Measurements from ENCODE around the gene TMEM115.

TMEM115 gene

GRCh38 chr3:50355829-50356552, 3.3 kb downstream of the TMEM115 start:
- DNase-seq (ENCODE audit: low spot score in 2 of 2) (no peak), ATAC-seq (replicated peaks; ENCODE audit: extremely low read depth, poor library complexity, severe bottlenecking) (no peak)
- Mint-ChIP-seq H3K4me3 (peak overlapping the region; percentile 97), H3K36me3 (ENCODE audit: insufficient read depth) (peaks cover 24% of the 10 kb centered on the region), H3K4me1 (peaks cover 54% of the 10 kb centered on the region), H3K9me3 (no peaks in the 10 kb centered on the region), H3K27ac (ENCODE audit: low read depth) (no peak overlapping the region), H3K27me3 (no peaks in the 10 kb centered on the region)

GRCh38 chr3:50354850-50355249, 4.5 kb downstream of the TMEM115 start:
- H3K27me3 Mint-ChIP-seq, result no peaks in the 10 kb centered on the region
- ATAC-seq (replicated peaks; ENCODE audit: extremely low read depth, poor library complexity, severe bottlenecking) (no peak), DNase-seq (ENCODE audit: low spot score in 2 of 2) (no peak)
- H3K36me3 Mint-ChIP-seq (ENCODE audit: insufficient read depth), result peaks cover 28% of the 10 kb centered on the region
- H3K4me1 Mint-ChIP-seq, result peaks cover 64% of the 10 kb centered on the region
- H3K4me3 Mint-ChIP-seq, result no peak overlapping the region
- H3K27ac Mint-ChIP-seq (ENCODE audit: low read depth), result no peak overlapping the region
- no peaks in the 10 kb centered on the region for H3K9me3 Mint-ChIP-seq

- DNase-seq (ENCODE audit: low spot score in 2 of 2) (no peak), ATAC-seq (replicated peaks; ENCODE audit: extremely low read depth, poor library complexity, severe bottlenecking) (no peak)
- Mint-ChIP-seq H3K4me1 (peaks cover 62% of the 10 kb centered on the region), H3K36me3 (ENCODE audit: insufficient read depth) (peaks cover 28% of the 10 kb centered on the region), H3K27me3 (no peaks in the 10 kb centered on the region), H3K9me3 (no peaks in the 10 kb centered on the region), H3K27ac (ENCODE audit: low read depth) (no peak overlapping the region), H3K4me3 (no peak overlapping the region)
Observed at GRCh38 chr3:50354186-50354764, 5.0 kb downstream of the TMEM115 start.

GRCh38 chr3:50353245-50354004, 5.9 kb downstream of the TMEM115 start:
- H3K4me3 Mint-ChIP-seq, result no peak overlapping the region

GRCh38 chr3:50352781-50353180, 6.5 kb downstream of the TMEM115 start:
- H3K9me3 Mint-ChIP-seq, result no peaks in the 10 kb centered on the region
- no peak overlapping the region for H3K4me3 Mint-ChIP-seq
- DNase-seq (ENCODE audit: low spot score in 2 of 2) (no peak), ATAC-seq (replicated peaks; ENCODE audit: extremely low read depth, poor library complexity, severe bottlenecking) (no peak)
- peaks cover 64% of the 10 kb centered on the region for H3K4me1 Mint-ChIP-seq
- H3K27me3 Mint-ChIP-seq, result no peaks in the 10 kb centered on the region
- no peak overlapping the region for H3K27ac Mint-ChIP-seq (ENCODE audit: low read depth)
- H3K36me3 Mint-ChIP-seq (ENCODE audit: insufficient read depth), result peaks cover 27% of the 10 kb centered on the region

More at GRCh38 chr3:50353245-50354004, 5.9 kb downstream of the TMEM115 start:
- no peaks in the 10 kb centered on the region for H3K27me3 Mint-ChIP-seq
- H3K27ac Mint-ChIP-seq (ENCODE audit: low read depth), result no peak overlapping the region
- DNase-seq (ENCODE audit: low spot score in 2 of 2) (no peak), ATAC-seq (replicated peaks; ENCODE audit: extremely low read depth, poor library complexity, severe bottlenecking) (no peak)
- H3K4me1 Mint-ChIP-seq, result peaks cover 64% of the 10 kb centered on the region
- peaks cover 30% of the 10 kb centered on the region for H3K36me3 Mint-ChIP-seq (ENCODE audit: insufficient read depth)
- H3K9me3 Mint-ChIP-seq, result no peaks in the 10 kb centered on the region

GRCh38 chr3:50351323-50351697, 8.0 kb downstream of the TMEM115 start:
- DNase-seq (ENCODE audit: low spot score in 2 of 2) (no peak), ATAC-seq (replicated peaks; ENCODE audit: extremely low read depth, poor library complexity, severe bottlenecking) (no peak)
- peaks cover 31% of the 10 kb centered on the region for H3K36me3 Mint-ChIP-seq (ENCODE audit: insufficient read depth)
- peak overlapping the region; percentile 90 for H3K27ac Mint-ChIP-seq (ENCODE audit: low read depth)
- no peaks in the 10 kb centered on the region for H3K9me3 Mint-ChIP-seq
- H3K4me3 Mint-ChIP-seq, result peak overlapping the region; percentile 89
- peaks cover 61% of the 10 kb centered on the region for H3K4me1 Mint-ChIP-seq
- no peaks in the 10 kb centered on the region for H3K27me3 Mint-ChIP-seq

GRCh38 chr3:50350527-50351322, 8.6 kb downstream of the TMEM115 start, which contains the start of the genes CYB561D2 and NPRL2:
Gene CYB561D2 (plus strand): TSS chr3:50350862. CDS start chr3:50351434, 572 bp downstream.
Gene NPRL2 (minus strand): TSS chr3:50350775. CDS start chr3:50350652, 123 bp downstream.
- peaks cover 31% of the 10 kb centered on the region for H3K36me3 Mint-ChIP-seq (ENCODE audit: insufficient read depth)
- no peaks in the 10 kb centered on the region for H3K27me3 Mint-ChIP-seq
- no peaks in the 10 kb centered on the region for H3K9me3 Mint-ChIP-seq
- peak within 1 kb of the TSS; percentile 90 for H3K27ac Mint-ChIP-seq (ENCODE audit: low read depth)
- peaks cover 63% of the 10 kb centered on the region for H3K4me1 Mint-ChIP-seq
- DNase-seq (ENCODE audit: low spot score in 2 of 2) (peak; percentile 98 to 99), ATAC-seq (replicated peaks; ENCODE audit: extremely low read depth, poor library complexity, severe bottlenecking) (peak; percentile 91)
- peak within 1 kb of the TSS; percentile 89 for H3K4me3 Mint-ChIP-seq

- no peaks in the 10 kb centered on the region for H3K9me3 Mint-ChIP-seq
- DNase-seq (ENCODE audit: low spot score in 2 of 2) (no peak), ATAC-seq (replicated peaks; ENCODE audit: extremely low read depth, poor library complexity, severe bottlenecking) (no peak)
- H3K4me1 Mint-ChIP-seq, result peaks cover 63% of the 10 kb centered on the region
- H3K4me3 Mint-ChIP-seq, result peak overlapping the region; percentile 89
- peak overlapping the region; percentile 90 for H3K27ac Mint-ChIP-seq (ENCODE audit: low read depth)
- no peaks in the 10 kb centered on the region for H3K27me3 Mint-ChIP-seq
- H3K36me3 Mint-ChIP-seq (ENCODE audit: insufficient read depth), result peaks cover 31% of the 10 kb centered on the region
Observed at GRCh38 chr3:50350213-50350526, 9.2 kb downstream of the TMEM115 start.

- DNase-seq (ENCODE audit: low spot score in 2 of 2), result peak; percentile 74 to 76
- no peaks in the 10 kb centered on the region for H3K9me3 Mint-ChIP-seq
- H3K27ac Mint-ChIP-seq (ENCODE audit: low read depth), result peak overlapping the region; percentile 68
- peaks cover 17% of the 10 kb centered on the region for H3K36me3 Mint-ChIP-seq (ENCODE audit: insufficient read depth)
- H3K27me3 Mint-ChIP-seq, result no peaks in the 10 kb centered on the region
- peaks cover 59% of the 10 kb centered on the region for H3K4me1 Mint-ChIP-seq
- H3K4me3 Mint-ChIP-seq, result peak overlapping the region; percentile 32
- no peak for ATAC-seq (replicated peaks; ENCODE audit: extremely low read depth, poor library complexity, severe bottlenecking)
Observed at GRCh38 chr3:50347187-50347813, 12.0 kb downstream of the TMEM115 start.

GRCh38 chr3:50345586-50346234, 13.6 kb downstream of the TMEM115 start, which contains the start of gene ZMYND10:
Gene ZMYND10 (minus strand): TSS chr3:50345732. CDS start chr3:50345579, 153 bp downstream.
- Mint-ChIP-seq H3K27me3 (no peaks in the 10 kb centered on the region), H3K36me3 (ENCODE audit: insufficient read depth) (peaks cover 14% of the 10 kb centered on the region), H3K27ac (ENCODE audit: low read depth) (peak within 1 kb of the TSS; percentile 80), H3K4me1 (peaks cover 55% of the 10 kb centered on the region), H3K4me3 (peak within 1 kb of the TSS; percentile 73), H3K9me3 (no peaks in the 10 kb centered on the region)
- DNase-seq (ENCODE audit: low spot score in 2 of 2), result peak; percentile 50 to 53
- no peak for ATAC-seq (replicated peaks; ENCODE audit: extremely low read depth, poor library complexity, severe bottlenecking)

GRCh38 chr3:50345008-50345407, 14.3 kb downstream of the TMEM115 start:
- H3K4me3 Mint-ChIP-seq, result peak overlapping the region; percentile 38
- peaks cover 50% of the 10 kb centered on the region for H3K4me1 Mint-ChIP-seq
- no peaks in the 10 kb centered on the region for H3K9me3 Mint-ChIP-seq
- DNase-seq (ENCODE audit: low spot score in 2 of 2), result no peak
- no peak overlapping the region for H3K27ac Mint-ChIP-seq (ENCODE audit: low read depth)
- no peak for ATAC-seq (replicated peaks; ENCODE audit: extremely low read depth, poor library complexity, severe bottlenecking)
- no peaks in the 10 kb centered on the region for H3K27me3 Mint-ChIP-seq
- H3K36me3 Mint-ChIP-seq (ENCODE audit: insufficient read depth), result peaks cover 11% of the 10 kb centered on the region
